Measurements from ENCODE around the gene WDR12.
"Not testable (repeated sequence)": the region's sequence is repeated elsewhere in the genome, so short reads cannot be mapped to it uniquely, and the experiment has no call there.

Gene WDR12

GRCh38 chr2:202883987-202884675 is 27.3 kb downstream of the WDR12 start:
- peak; percentile 36 for DNase-seq

DNA sequence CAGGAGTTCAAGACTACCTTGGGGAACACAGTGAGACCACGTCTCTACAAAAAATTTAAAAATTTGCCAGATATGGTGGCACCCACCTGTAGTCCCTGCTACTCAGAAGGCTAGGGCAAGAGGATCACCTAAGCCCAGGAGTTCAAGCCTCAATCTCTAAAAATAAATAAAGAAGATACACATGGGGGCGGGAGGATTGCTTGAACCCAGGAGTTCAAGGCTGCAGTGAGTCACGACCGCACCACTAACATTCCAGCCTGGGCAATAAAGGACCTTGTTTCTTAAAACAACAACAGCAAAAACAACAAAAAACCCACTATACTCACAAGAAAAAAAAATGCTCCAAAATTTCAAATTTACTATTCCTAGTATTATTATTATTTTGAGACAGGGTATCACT is 29.9 kb downstream of the WDR12 start:
- DNase-seq, result no peak

DNA sequence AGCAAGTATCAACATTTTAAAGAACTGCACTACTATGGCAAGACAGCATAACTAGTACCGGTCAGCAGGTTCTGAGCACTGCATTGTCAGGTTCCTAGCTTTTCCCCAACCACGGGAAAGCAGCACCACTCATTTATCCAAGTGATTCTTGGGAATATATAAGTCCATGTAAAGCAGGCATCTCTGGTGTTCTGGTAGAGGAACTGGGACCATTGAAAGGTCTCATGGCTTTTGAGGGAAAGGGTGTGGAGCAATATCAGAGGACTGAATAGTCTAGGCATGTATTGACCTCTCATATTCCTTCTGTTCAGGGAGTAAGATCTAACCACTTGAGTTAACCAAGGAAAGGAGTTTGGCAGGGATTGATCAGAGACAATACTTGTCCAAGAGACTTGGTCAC is 33.8 kb downstream of the WDR12 start:
- DNase-seq, result no peak

GRCh38 chr2:202871300-202872141 is 40.0 kb downstream of the WDR12 start, which contains the start of gene ICA1L:
Gene ICA1L (minus strand): TSS chr2:202871766. CDS start chr2:202829009, 42,757 bp downstream.
- DNase-seq, result peak; percentile 81

DNA sequence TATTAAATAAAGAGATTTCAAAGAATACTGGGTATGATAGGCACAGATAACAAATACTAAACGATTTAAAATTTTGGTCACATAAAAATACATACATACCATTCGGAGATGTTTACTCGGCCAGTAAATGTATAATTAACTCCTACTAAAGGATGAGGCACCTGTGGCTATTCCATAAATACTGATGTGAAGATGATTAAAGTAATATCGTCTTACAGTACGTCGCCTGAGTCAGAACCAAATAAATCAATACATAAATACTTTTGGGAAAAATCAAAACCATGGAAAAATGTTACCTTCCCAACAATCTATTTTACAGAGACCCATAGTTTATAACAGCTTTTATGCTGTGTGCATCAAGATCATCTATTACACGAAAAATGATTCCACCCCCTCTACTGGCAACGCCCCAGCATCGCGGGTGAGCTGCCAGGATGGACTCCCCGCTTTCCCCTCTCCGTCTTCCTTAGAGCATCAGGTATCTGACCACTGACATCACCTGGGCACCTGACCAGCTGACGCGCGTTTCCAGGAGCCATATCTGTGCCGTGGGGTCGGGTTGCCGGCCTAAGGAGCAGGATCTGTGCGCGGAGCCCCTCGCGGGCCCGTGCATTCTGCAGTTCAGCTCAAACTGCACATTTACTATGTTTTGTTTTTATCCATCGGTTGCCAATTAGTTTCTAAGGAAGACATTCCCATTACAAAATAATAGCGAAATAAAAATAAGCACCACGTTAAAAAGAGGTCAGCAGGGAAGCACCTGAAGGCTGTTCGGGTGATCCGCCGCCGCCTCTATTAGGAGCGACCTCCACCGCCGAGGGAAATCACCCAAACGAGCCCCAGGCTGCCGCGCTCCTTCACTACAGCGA is 40.8 kb downstream of the WDR12 start:
- DNase-seq, result peak; percentile 86

GRCh38 chr2:202861987-202862386 is 49.5 kb downstream of the WDR12 start:
- DNase-seq, result no peak

- DNase-seq, result no peak
These were observed 52.9 kb downstream of the WDR12 start for GRCh38 chr2:202858601-202859000.

DNA sequence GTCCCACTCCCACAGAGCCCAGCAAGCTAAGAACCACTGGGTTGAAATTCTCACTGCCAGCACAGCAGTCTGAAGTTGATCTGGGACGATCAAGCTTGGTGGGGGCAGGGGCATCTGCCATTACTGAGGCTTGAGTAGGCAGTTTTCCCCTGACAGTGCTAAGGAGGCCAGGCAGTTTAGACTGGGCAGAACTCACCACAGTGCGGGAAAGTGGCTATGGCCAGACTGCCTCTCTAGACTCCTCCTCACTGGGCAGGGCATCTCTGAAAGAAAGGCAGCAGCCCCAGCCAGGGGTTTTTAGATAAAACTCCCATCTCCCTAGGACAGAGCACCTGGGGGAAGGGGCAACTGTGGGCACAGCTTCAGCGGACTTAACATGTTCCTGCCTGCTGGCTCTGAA is 62.1 kb downstream of the WDR12 start:
- not testable (repeated sequence) for DNase-seq

DNA sequence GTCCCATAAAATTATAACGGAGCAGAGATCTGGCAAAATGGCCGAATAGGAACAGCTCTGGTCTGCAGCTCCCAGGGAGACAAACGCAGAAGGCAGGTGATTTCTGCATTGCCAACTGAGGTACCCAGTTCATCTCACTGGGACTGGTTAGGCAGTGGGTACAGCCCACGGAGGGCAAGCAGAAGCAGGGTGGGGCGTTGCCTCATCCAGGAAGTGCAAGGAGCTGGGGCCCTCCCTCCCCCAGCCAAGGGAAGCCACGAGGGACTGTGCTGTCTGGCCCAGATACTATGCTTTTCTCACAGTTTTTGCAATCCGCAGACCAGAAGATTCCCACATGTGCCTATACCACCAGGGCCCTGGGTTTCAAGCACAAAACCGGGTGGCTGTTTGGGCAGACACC is 62.7 kb downstream of the WDR12 start:
- DNase-seq, result peak; percentile 67

GRCh38 chr2:202847693-202848524 is 63.6 kb downstream of the WDR12 start:
- DNase-seq, result no peak

- no peak for DNase-seq
These were observed 66.8 kb downstream of the WDR12 start for GRCh38 chr2:202844656-202845055.

DNA sequence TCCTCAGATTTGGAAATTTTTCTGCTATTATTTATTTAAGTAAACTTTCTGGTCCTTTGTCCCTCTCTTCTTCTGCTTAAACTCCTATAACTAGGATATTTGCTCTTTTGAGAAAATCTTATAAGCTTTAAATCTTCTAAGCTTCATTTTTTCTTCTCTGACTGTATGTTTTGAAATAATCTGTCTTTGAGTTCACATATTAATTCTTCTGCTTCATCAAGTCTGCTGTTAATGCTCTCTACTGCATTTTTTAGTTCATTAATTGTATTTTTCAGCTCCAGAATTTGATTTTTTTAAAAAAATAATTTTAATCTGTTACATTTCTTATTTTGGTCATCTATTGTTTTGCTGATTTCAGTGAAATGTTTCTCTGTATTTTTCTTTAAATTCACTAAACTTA is 68.8 kb downstream of the WDR12 start:
- no peak for DNase-seq

GRCh38 chr2:202841090-202841867 is 70.2 kb downstream of the WDR12 start:
- peak; percentile 13 for DNase-seq

DNA sequence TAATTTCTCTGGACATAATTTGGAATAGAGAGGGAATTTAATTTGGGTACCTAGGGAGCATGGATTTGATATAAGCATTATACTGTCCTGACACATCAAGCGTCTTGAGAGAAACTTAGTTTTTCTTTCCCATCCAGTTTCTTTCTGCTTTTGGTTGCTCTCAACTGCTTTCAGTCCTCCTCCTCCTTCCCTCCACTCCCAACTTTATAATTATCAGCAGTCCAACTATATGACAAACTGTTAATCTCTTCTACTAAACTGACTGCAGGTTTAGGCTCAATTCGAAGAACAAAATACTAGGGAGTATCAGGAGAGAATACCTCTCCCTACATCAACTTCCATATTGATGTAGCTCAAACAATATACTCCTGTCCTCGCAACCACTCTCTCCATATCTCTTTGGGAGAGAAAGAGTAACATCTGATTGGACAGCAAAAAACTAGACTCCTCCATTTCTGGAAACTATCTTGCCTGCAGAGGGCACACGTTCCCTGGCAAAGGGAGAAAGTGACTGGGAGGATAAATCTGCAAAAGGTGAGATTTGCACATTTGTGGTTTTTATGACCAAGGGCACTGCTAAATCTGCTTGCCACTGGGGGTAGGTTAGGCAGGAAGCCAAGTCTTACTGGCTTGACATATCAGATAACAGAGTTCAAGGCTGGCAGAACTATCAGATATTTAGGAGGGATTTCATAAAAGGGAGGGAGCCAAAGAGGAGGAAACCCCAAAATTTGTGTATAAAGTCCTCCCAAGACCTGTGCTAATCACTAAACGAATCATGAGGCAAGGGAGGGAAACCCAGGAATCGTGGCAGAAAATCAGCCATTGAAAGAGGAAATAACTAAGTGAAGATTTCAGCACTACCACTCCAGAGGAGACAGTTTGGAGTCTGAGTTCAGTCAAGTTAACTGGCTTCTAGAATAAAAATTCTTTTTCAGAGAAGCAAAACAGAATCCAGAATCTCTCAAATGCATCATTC is 79.9 kb downstream of the WDR12 start:
- DNase-seq, result peak; percentile 87

GRCh38 chr2:202824901-202825300 is 86.6 kb downstream of the WDR12 start:
- no peak for DNase-seq

Measured in hematopoietic multipotent progenitor cell treated with erythropoietin and hydrocortisone succinate and interleukin-3 and kit ligand, for 4 days (in vitro differentiated cells).